Keratinocyte (primary cell): ENCODE measurements around the gene ADAP2.

Source experiments
- CTCF ChIP-seq, 3 experiments: IDR thresholded peaks in 1 of 3; conservative IDR thresholded peaks in 1 of 3; optimal IDR thresholded peaks in 1 of 3; 2 replicates in 2 of 3; 3 replicates in 1 of 3; pipeline versions ENCODE3 to v1.5.1; 2011; ENCODE audit warnings: low read length in 3 of 3, mild to moderate bottlenecking in 3 of 3, moderate library complexity in 2 of 3, control low read depth in 1 of 3, inconsistent platforms in 1 of 3; ENCODE audit not compliant: insufficient read depth in 2 of 3; ENCODE audit errors: extremely low read depth in 1 of 3
- EZH2 ChIP-seq: IDR thresholded peaks from one replicate; pipeline ENCODE4 v1.6.1; 2012; ENCODE audit warnings: inconsistent platforms, mild to moderate bottlenecking, low read length, moderate library complexity

- TF ChIP-seq CTCF (optimal IDR thresholded peaks at IDR 0.05 in 1 of 3, IDR thresholded peaks at IDR 0.05 in 1 of 3, conservative IDR thresholded peaks at IDR 0.05 in 1 of 3; ENCODE audit: extremely low read depth in 1 of 3, insufficient read depth in 2 of 3, low read length in 3 of 3) (no peak), EZH2 (no peak)
These were observed 5.7 kb upstream of the ADAP2 start for GRCh38 chr17:30915833-30916611.
